Upper lobe of left lung (tissue), 6 donors: ENCODE data around the gene ST7. TPM values are rescaled to one million over a fixed set of nuclear protein-coding genes. Genes with fewer than 3 reads are reported as not detected.
A peak's percentile ranks its signal among the peaks of the same experiment; 100 is the strongest.

Source experiments
- ATAC-seq, 2 donors: fragments of 200-7000 bp; cut with Tn5 transposase; one replicate each; pipeline ENCODE4 v1.9.1; 2022; ENCODE audit warnings: mild to moderate bottlenecking in 2 of 2, moderate library complexity in 2 of 2; ENCODE audit not compliant: low FRiP score in 2 of 2
- DNase-seq, 2 donors: peaks; one replicate each; pipeline ENCODE4 v3.0.0-alpha.2; 2019 to 2020
- H3K27ac ChIP-seq, 4 donors: fragments of 200-600 bp; sonication (generic); one replicate each; pipeline ENCODE4 v1.5.1; 2016 to 2019
- H3K27me3 ChIP-seq, 4 donors: fragments of 200-600 bp; sonication (generic); one replicate each; pipeline ENCODE4 v1.5.1; 2017 to 2019
- H3K36me3 ChIP-seq, 4 donors: fragments of 200-600 bp; sonication (generic); one replicate each; pipeline ENCODE4 v1.5.1; 2016 to 2019
- H3K4me1 ChIP-seq, 4 donors: fragments of 200-600 bp; sonication (generic); one replicate each; pipeline ENCODE4 v1.5.1; 2018 to 2019
- H3K4me3 ChIP-seq, 4 donors: fragments of 200-600 bp; sonication (generic); one replicate each; pipeline ENCODE4 v1.5.1; 2017 to 2019; ENCODE audit warnings: mild to moderate bottlenecking in 2 of 4, moderate library complexity in 1 of 4
- H3K9me3 ChIP-seq, 4 donors: fragments of 200-600 bp; sonication (generic); one replicate each; pipeline ENCODE4 v1.5.1; 2018 to 2019
- CTCF ChIP-seq, 6 experiments: fragments of 450-650 bp in 4 of 6; fragments of 200-600 bp in 2 of 6; sonication (generic) in 2 of 6; IDR thresholded peaks; one replicate each; pipeline ENCODE4 v1.5.1; 2016 to 2019; ENCODE audit warnings: antibody characterized with exemption in 6 of 6
- EP300 ChIP-seq, 4 donors: sonication (generic); formaldehyde crosslinking; IDR thresholded peaks; one replicate each; pipeline ENCODE4 v1.5.1; 2017; ENCODE audit warnings: antibody characterized with exemption in 4 of 4, control low read depth in 2 of 4
- POLR2A ChIP-seq, 4 donors: fragments of 450-650 bp; IDR thresholded peaks; one replicate each; pipeline ENCODE4 v1.5.1; 2016 to 2017; ENCODE audit warnings: antibody characterized with exemption in 4 of 4, mild to moderate bottlenecking in 2 of 4
- POLR2AphosphoS5 ChIP-seq, 2 donors: sonication (generic); formaldehyde crosslinking; IDR thresholded peaks; one replicate each; pipeline ENCODE4 v1.5.1; 2017; ENCODE audit warnings: antibody characterized with exemption in 2 of 2
- WGBS, 2 donors: methylation state at CpG; one replicate each; pipeline ENCODE4 v1.1.5; 2017 to 2018; 5-methylcytosine and 5-hydroxymethylcytosine counted together
- total RNA-seq, 6 donors: library from RNA; depleted of rRNA in 4 of 6; stranded (reverse); fragments of >200 nt in 4 of 6; gene quantifications; one replicate each; pipeline versions ENCODE4 v1.1.0 to v1.2.1, GENCODE V29; 2016 to 2021
- donor health status: DM: no; HTN: no; CAD: no; lungs with moderate emphysema.
- donor health status: DM: no; HTN: yes; CAD: no; lungs with severe emphysema.

Gene ST7
- total RNA-seq, 6 donors from 2014 or later: 36.0 to 135 (median 73.4) TPM

- Histone ChIP-seq H3K27me3 (no peaks in the 10 kb centered on the region), H3K27ac (no peak overlapping the region)
- ATAC-seq: peak in 1 of 2 donors; percentile 41
These were observed 58.3 kb downstream of the ST7 start for GRCh38 chr7:117011419-117012260.

GRCh38 chr7:117012284-117012683, 59.0 kb downstream of the ST7 start:
- no peaks in the 10 kb centered on the region for H3K27me3 ChIP-seq
- ATAC-seq: no peak
- H3K4me3 ChIP-seq: no peak overlapping the region
- no peak overlapping the region for H3K27ac ChIP-seq
- 78 to 81% methylated on average over 2 of the region's 2 CpGs for WGBS, 2 donors
- TF ChIP-seq EP300 (IDR thresholded peaks at IDR 0.05): no peak
- TF ChIP-seq CTCF (IDR thresholded peaks at IDR 0.05): no peak
- no peak for TF ChIP-seq POLR2A (IDR thresholded peaks at IDR 0.05)
- no peak for TF ChIP-seq POLR2AphosphoS5 (IDR thresholded peaks at IDR 0.05)
- no peaks in the 10 kb centered on the region for H3K36me3 ChIP-seq
- DNase-seq: no peak
- H3K4me1 ChIP-seq: peaks cover 8 to 26% (median 12%) of the 10 kb centered on the region in 4 donors
- H3K9me3 ChIP-seq: no peaks in the 10 kb centered on the region

More at GRCh38 chr7:117011419-117012260, 58.3 kb downstream of the ST7 start:
- DNase-seq: no peak
- Histone ChIP-seq H3K36me3 (no peaks in the 10 kb centered on the region), H3K4me1 (peaks cover 8 to 26% (median 12%) of the 10 kb centered on the region in 4 donors), H3K4me3 (no peak overlapping the region), H3K9me3 (no peaks in the 10 kb centered on the region)
- WGBS, 2 donors: 65 to 66% methylated on average over 6 of the region's 6 CpGs
- TF ChIP-seq CTCF (IDR thresholded peaks at IDR 0.05) (no peak), POLR2A (IDR thresholded peaks at IDR 0.05) (no peak), EP300 (IDR thresholded peaks at IDR 0.05) (no peak), POLR2AphosphoS5 (IDR thresholded peaks at IDR 0.05) (no peak)

- TF ChIP-seq EP300 (IDR thresholded peaks at IDR 0.05) (no peak), POLR2A (IDR thresholded peaks at IDR 0.05) (no peak), CTCF (IDR thresholded peaks at IDR 0.05) (peak in 1 of 6 experiments; percentile 5), POLR2AphosphoS5 (IDR thresholded peaks at IDR 0.05) (no peak)
- Histone ChIP-seq H3K27ac (no peak overlapping the region), H3K4me1 (peaks cover 8 to 26% (median 12%) of the 10 kb centered on the region in 4 donors), H3K36me3 (no peaks in the 10 kb centered on the region), H3K27me3 (no peaks in the 10 kb centered on the region), H3K9me3 (no peaks in the 10 kb centered on the region), H3K4me3 (no peak overlapping the region)
- DNase-seq (no peak), ATAC-seq (no peak)
- WGBS, 2 donors: 76 to 94% methylated on average over 1 of the region's 1 CpG
These were observed 59.4 kb downstream of the ST7 start for GRCh38 chr7:117012696-117013095.

- no peaks in the 10 kb centered on the region for H3K9me3 ChIP-seq
- H3K4me1 ChIP-seq: peaks cover 8 to 22% (median 12%) of the 10 kb centered on the region in 4 donors
- no peak for ATAC-seq
- no peaks in the 10 kb centered on the region for H3K27me3 ChIP-seq
- no peaks in the 10 kb centered on the region for H3K36me3 ChIP-seq
- DNase-seq: no peak
- no peak overlapping the region for H3K27ac ChIP-seq
- no peak for TF ChIP-seq POLR2AphosphoS5 (IDR thresholded peaks at IDR 0.05)
- TF ChIP-seq EP300 (IDR thresholded peaks at IDR 0.05): no peak
- TF ChIP-seq POLR2A (IDR thresholded peaks at IDR 0.05): no peak
- no peak for TF ChIP-seq CTCF (IDR thresholded peaks at IDR 0.05)
- WGBS, 2 donors: 59 to 67% methylated on average over 2 of the region's 2 CpGs
- H3K4me3 ChIP-seq: peak overlapping the region in 2 of 4 donors; percentile 10 to 11
These were observed 60.9 kb downstream of the ST7 start for GRCh38 chr7:117014099-117014656.
